GM18868 (cell line): ENCODE data around the gene GTF2F1.
"Not testable (repeated sequence)": the region's sequence is repeated elsewhere in the genome, so short reads cannot be mapped to it uniquely, and the experiment has no call there.

Experiments used
- ATAC-seq: cut with Tn5 transposase; IDR thresholded peaks from one replicate; pipeline ENCODE4 v1.9.1; 2021; ENCODE audit warnings: mild to moderate bottlenecking, moderate library complexity; ENCODE audit not compliant: unreplicated experiment

Gene GTF2F1

GRCh38 chr19:6418562-6418932 lies 25.6 kb upstream of the GTF2F1 start:
- no peak for ATAC-seq

GRCh38 chr19:6417713-6418561 lies 25.0 kb upstream of the GTF2F1 start:
- no peak for ATAC-seq

- no peak for ATAC-seq
Observed at GRCh38 chr19:6416658-6417405, 23.9 kb upstream of the GTF2F1 start.

- no peak for ATAC-seq
Observed at GRCh38 chr19:6415591-6416190, 22.7 kb upstream of the GTF2F1 start.

- ATAC-seq, result no peak
Observed at GRCh38 chr19:6414793-6415590, 22.0 kb upstream of the GTF2F1 start.

- ATAC-seq, result no peak
Observed at GRCh38 chr19:6413721-6414643, 21.0 kb upstream of the GTF2F1 start.

GRCh38 chr19:6413291-6413690 lies 20.3 kb upstream of the GTF2F1 start:
- no peak for ATAC-seq

GRCh38 chr19:6412447-6413091 lies 19.6 kb upstream of the GTF2F1 start:
- ATAC-seq, result no peak

- no peak for ATAC-seq
Observed at GRCh38 chr19:6412061-6412446, 19.1 kb upstream of the GTF2F1 start.

- no peak for ATAC-seq
Observed at GRCh38 chr19:6409346-6409745, 16.4 kb upstream of the GTF2F1 start.

GRCh38 chr19:6406401-6406800 lies 13.4 kb upstream of the GTF2F1 start:
- ATAC-seq, result no peak

- ATAC-seq, result no peak
Observed at GRCh38 chr19:6402837-6403608, 10.1 kb upstream of the GTF2F1 start.

- no peak for ATAC-seq
Observed at GRCh38 chr19:6402058-6402457, 9.1 kb upstream of the GTF2F1 start.

GRCh38 chr19:6400062-6400944 lies 7.3 kb upstream of the GTF2F1 start:
- not testable (repeated sequence) for ATAC-seq

- no peak for ATAC-seq
Observed at GRCh38 chr19:6396305-6396704, 3.3 kb upstream of the GTF2F1 start.

GRCh38 chr19:6394831-6395230 lies 1.9 kb upstream of the GTF2F1 start:
- ATAC-seq, result no peak

- ATAC-seq, result no peak
Observed at GRCh38 chr19:6393983-6394412, 1.0 kb upstream of the GTF2F1 start.
